Anterior cingulate cortex (tissue), 58 donors: ENCODE measurements around the gene HMGCS1.
A peak's percentile ranks its signal among the peaks of the same experiment; 100 is the strongest.
"Not testable (repeated sequence)": the region's sequence is repeated elsewhere in the genome, so short reads cannot be mapped to it uniquely, and the experiment has no call there.

Experiments used
- DNase-seq, 58 donors: peaks; one replicate each; lab custom pipeline; 2025; lab: John Stamatoyannopoulos, UW

Gene HMGCS1

DNA sequence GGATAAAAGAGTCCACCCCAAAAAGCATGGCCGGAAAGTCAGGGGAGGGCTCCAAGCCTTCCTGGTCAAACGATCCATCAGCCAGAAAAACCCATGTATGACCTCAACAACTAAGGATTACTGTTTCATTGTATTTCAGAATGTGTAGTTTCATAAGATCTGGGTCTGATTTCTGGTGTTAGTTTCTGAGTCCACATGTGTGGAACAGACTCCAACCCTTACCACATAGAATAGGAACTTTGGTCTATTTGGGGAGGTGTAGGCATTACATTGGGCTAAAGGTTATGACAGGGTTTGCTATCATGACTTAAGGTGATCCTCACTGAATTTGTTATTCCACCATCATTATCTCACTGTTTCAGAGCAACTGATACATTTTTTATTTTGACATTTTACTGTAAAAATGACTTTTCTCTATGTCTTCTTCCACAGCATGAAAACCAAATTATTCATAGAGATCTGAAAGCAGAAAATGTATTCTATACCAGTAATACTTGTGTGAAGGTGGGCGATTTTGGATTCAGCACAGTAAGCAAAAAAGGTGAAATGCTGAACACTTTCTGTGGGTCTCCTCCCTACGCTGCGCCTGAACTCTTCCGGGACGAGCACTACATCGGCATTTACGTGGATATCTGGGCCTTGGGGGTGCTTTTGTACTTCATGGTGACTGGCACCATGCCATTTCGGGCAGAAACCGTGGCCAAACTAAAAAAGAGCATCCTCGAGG, 33.5 kb downstream of the HMGCS1 start:
- DNase-seq, result peak in 1 of 58 donors; percentile 1

DNA sequence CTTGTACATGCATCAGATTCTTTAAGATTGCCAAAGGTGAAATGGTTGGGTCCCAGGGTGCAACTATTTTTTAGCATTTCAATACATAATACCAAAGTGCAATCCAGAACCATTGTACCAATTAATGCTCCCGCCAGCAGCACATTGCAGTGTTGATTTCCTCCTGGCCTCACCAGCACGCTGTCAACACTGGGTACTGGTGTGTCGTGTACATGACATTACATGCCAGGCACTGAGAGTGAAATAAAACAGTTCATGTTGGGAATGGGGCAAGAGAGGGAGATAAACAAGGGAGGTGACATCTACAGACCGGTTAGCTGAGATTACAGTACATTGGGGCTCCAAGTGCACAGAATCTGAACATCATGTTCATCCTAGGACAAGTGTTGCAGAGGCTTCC, 37.8 kb downstream of the HMGCS1 start:
- DNase-seq, result no peak

DNA sequence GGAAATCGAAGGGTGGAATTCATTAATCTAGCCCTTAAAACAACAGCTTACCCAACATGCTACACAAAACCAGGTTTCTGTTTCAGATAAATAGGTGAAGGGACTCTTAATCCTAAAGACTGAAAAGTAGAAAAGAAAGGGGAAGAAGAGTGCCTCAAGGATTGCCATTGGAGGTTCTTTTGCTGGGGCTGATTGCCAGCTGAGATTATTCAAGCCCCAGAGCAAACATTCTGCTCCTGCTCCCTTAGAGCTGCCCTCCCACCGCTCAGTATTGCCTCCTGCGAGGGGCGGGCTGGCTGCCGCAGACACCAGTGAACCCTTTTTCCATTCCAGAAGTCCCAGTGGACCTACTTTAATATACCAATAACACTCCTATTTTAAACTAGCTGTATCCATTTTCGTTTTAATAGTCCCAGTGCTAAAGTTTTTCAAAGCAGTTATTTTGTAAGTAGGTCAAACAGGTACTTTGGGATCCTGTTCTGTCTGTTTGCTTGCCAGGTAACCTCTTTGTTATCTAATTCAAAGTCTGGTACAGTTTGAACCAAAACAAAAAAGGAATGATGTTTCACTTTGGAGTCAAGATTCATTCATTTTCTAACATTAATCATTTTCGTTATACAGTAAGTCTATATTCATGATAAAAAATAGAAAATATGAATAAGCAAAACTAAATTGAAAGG, 38.6 kb downstream of the HMGCS1 start:
- no peak for DNase-seq

DNA sequence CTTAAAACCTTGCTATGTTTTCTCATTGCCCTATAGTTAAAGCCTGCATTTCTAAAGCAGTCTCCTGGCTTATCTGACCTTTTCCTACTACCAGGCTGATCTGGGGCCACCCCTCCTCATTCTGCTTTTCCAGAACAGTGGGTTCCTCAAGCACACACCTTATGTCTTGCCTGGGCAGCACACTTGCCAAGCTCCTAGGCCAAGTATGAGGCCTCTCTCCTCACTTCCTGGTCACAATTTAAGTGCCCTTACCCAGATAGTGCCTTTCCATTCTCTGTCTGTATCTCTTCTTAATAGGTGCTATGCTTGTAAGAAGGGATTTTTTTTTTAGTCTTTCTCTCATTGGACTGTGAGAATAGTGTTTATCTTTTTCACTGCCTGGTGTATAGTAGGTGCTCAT, 39.7 kb downstream of the HMGCS1 start:
- DNase-seq, result no peak

DNA sequence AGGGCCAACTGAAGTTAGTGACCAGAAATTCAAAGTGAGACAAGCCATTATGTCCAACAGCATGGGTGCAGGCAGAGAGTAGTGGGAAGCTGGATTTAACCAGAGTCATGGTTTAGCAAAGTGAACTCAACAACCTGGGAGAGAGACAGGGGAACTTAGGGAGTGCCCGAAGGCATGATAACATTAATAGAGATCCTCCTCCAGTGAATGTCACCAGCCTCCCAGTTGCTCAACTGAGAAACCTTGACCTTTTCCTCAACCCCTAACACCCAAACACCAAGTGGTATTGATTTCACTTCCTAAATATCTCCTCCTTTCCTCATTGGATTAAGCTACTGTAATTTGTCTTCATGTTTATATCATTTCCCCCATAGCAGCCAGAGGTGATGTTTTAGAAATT, 42.6 kb downstream of the HMGCS1 start:
- DNase-seq, result no peak

DNA sequence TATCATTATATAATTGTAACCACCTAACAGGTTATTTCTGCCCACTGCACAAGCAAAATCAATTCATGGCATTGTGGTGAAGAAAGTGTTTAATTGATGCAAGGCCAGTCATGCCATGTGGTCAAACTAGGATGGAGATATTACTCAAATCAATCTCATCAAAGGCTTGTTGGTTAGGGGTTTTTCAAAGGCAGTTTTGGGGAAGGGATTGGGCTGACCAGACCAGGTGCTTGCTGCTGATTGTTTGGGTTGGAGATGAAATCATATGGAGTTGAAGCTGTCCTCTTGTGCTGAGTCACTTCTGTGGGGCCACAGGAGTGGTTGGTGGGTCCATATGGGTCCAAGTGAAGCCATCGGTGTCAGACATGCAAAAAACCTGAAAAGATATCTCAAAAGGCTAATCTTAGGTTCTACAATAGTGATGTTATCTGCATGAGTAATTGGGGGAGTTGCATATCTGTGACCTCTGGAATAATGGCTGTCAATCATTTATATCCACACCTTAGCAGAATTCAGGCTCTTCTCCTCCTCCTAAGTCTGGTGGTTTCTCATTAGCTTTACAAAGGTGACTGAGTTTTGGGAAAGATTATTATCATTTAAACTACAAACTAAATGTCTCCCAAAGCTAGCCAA, 44.9 kb downstream of the HMGCS1 start:
- DNase-seq, result no peak

DNA sequence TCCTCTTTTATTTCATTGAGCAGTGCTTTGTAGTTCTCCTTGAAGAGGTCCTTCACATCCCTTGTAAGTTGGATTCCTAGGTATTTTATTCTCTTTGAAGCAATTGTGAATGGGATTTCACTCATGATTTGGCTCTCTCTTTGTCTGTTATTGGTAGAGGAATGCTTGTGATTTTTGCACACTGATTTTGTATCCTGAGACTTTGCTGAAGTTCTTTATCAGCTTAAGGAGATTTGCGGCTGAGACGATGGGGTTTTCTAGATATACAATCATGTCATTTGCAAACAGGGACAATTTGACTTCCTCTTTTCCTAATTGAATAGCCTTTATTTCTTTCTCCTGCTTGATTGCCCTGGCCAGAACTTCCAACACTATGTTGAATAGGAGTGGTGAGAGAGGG, 50.9 kb downstream of the HMGCS1 start:
- not testable (repeated sequence) for DNase-seq

DNA sequence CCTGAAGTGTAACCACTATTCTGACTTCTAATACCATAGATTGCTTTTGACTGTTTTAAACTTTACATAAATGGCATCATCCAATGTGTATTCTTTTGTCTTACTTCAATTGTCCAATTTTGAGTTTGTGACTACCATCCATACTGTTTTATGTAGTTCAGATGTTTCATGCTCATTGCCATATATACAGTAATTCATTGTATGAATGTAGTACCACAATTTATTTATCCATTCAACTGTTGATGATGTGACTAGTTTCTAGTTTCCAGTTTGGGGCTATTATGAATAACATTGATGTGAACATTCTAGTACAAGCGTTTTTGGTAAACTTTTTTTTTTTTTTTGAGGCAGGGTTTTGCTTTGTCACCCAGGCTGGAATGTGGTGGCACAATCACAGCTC, 55.1 kb downstream of the HMGCS1 start:
- no peak for DNase-seq

DNA sequence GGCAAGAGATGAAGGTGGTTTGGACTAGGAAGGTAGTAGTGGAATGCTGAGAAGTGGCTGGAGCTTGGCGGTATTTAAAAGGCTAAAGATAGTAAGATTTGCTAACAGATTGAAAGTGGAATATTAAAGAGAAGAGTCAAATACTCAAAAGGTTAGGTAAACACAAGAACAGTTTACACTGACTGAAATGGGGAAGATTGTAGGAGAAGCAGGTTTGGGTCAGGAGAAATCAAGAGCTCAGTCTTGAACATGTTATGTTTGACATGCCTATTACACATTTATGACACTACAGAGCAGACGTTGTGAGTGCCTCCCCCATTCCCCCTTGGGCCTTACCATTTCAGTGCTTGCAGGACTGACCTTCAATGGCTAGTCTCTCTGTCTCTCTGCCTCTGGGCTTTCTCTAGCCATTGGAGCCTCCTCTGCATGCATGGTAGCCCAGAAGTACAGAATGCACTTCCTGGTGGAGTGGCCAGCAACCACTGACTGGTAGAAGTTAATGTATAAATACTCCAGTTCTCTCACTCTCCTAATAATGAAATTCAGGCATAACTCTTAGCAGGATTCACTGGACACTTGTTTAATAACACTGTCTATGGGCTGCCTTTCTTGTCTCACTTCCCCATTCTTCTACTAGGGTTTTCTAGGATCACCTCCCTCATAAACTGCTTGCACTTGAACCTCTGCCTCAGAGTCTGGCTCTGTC, 56.8 kb downstream of the HMGCS1 start:
- DNase-seq, result no peak

DNA sequence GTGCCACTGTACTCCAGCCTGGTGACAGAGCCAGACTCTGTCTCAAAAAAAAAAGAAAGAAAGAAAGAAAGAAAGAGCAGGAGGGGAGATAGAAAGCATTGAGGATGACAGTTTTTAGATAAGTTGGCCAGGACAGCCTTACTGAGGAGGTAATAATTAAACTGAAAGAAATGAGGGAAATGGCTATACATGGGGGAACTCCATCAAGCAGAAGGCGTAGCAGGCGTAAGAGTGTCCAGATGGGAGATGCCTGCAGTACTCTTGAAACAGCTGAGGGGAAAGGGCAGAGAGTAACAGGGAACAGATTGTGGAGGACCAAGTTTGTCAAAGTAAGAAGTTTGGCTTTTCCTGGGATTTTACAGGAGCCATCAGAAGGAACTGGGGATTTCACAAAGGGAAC, 57.5 kb downstream of the HMGCS1 start:
- no peak for DNase-seq

DNA sequence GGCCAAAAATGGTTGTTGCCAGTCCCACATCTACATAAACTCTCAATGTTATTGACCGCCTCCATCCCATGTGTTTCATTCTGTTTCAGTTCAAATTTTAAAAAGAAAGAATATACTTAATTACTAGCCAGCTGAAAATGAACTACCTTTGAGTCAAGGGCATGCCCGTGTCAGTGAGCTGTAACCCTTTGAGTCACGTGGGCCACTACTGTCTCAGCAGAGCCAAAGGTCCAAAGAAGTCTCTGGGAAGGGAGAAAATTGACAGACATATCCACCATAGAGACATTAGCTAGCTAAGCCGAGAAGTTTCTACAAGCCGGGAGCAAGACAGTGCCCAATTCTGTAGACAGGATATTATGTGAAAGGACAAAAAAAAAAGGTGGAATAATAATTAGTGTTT, 61.5 kb downstream of the HMGCS1 start:
- DNase-seq, result no peak

DNA sequence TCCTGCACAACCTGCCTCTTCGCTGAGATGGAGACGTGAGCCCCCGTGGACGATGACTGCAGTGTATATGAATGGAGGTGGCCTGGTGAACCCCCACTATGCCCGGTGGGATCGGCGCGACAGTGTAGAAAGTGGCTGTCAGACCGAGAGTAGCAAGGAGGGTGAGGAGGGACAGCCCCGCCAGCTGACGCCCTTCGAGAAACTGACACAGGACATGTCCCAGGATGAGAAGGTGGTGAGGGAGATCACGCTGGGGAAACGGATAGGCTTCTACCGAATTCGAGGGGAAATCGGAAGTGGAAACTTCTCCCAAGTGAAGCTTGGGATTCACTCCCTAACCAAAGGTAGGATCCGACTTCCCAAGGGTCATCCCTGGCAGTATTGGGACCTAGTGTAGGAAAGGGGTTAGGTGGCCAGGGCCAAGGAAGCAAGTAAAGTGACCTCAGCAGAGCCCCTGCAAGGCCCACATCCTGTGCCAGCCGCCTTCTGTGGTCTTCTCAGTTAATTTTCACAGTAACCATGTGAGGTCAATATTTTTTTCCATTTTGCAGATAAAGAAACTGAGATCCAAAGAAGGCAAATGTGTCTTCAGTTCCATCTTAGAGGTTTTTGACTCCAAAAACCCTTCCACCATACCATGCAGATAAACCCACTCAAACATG, 67.4 kb downstream of the HMGCS1 start:
- no peak for DNase-seq

DNA sequence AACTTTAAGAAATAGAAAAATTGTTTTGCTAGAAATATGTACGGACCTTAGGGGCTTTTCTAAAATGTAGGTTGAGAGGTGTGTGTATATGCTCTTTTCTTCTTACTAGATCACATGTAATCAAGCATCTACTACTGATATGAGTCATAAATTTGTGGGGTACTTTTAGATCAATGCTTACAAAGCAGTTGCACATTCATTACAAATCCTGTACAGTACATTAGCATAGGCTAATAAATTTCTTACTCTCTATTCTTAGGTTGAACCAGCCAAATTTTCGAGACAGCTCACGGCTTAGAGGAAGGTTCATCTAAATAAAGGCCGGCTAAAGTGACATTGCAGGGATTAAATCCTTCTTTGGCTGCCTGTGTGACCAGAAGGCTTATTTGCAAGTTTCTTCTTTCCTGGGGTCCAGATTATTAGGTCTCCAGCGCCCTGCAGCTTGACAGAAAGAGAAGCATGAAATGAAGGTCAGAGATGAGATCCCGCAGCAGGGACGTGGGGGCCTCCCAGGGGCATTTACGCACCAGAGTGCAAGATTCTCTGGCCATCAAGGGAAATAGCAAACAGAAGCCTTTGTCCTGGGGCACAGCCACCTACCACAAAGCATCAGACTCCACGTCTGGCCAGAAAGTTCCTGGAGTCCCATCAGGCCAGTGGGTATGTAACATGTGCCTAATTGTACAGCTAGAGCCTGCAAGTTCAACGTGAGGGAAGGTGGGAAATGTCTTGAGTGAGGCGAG, 68.2 kb downstream of the HMGCS1 start:
- no peak for DNase-seq

DNA sequence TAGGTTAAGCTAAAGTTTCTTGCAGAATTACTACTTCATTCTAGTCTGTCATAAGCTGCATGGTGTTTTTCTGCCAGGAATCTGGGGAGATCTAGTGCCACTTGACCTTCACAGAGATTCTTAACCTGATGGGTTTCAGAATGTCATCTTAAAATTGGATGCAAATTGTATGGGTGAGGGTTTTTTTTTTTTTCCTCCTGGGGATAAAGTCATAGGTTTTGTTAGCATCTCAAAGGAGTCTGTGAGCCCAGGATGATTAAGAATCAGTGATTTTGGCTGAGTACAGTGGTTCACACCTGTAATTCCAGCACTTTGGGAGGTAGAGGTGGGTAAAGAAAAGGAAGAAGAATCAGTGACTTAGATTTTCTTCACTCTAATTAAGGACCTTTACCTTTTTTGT, 69.9 kb downstream of the HMGCS1 start:
- no peak for DNase-seq

DNA sequence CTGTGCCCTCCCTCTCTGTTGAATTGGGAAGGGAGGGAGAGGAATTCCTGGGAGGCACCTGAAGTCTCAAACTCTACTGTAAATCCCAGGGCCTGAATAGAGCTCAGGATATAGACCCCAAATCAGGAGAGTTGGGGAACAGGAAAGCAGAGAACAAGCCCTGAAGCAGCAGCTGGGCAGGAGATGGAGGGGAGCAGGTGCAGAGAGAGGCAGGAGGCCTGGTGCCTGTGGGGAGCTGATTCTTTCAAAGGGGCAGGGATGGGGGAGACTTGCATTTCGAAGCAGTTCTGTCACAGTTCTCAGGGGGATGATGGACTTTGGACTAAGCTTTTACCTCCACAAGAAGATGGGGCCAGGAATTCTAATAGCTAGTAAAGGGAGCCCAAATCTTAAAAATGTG, 71.0 kb downstream of the HMGCS1 start:
- DNase-seq, result no peak
